SIG-M5 treated with dmso at 0.1 percent for 504 hours (cell line): ENCODE results near the gene ZC3H8.

ENCODE experiments used
- DNase-seq: peaks from one replicate; lab custom pipeline; 2025; ENCODE audit not compliant: unreplicated experiment; lab: John Stamatoyannopoulos, UW

Gene ZC3H8

DNA sequence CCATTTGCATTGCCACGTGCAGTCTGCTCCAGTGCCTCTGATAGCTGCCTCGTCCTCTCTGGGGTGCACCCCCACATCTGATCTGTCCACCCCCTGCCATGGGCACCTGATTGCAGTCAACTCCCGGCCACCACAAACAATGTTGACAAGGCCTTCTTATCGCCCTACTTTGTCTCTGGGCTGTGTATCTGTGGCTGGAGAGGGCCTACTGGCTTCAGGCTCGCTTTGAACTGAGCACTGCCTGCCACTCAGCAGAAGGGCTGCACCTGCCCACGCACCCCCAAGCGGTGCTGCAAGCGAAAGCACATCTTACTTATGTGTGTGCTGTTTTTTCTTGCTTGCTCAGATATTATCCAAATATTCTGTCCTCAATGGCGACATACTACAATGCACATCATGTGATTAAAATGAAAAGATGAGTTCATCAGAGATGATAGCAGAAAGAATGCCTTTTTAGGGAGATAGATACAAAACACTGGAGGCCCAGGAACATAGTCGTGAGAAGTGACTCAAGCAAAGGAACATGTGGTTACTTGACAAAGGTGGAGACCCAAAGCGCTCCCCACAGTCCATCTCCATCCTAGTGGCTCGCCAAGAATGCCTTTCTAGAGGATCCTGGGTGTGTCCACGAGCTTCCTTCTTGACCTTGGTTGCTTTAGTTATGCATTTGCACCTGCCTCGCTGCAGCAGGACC is 87.9 kb downstream of the ZC3H8 start:
- no peak for DNase-seq

DNA sequence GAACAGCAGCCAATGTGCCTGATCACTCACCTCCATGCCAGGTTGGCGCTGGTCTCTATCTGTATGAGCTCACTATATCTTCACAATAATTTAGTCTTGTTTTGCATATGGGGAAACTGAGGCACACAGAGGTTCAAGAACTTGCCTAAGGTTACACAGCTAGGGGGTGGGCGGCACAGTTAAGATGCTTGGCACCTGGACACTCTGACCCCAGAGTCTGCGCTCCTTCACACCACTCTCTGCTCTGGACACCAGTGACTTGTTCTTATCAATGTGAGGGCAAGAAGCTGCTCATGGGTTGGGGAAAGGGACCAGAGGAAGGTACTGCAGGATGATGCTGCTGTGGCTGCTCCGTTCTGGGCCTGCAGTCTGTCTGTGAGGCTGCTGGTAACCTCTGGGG is 89.5 kb downstream of the ZC3H8 start:
- DNase-seq, result no peak

DNA sequence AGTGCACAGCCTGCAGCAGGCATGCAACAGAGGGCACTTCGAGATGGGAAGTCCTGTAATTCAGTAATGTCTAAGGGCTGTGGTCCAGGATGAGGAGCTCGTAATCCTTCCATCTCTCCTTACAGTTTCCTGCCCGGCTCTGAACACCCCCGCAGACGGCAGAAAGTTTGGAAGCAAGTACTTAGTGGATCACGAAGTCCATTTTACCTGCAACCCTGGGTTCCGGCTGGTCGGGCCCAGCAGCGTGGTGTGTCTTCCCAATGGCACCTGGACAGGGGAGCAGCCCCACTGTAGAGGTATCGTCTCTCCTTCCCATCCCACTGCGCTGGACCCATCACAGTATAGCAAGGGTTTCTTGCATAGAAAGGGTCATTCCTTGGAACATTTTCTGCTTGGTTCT is 90.0 kb downstream of the ZC3H8 start:
- DNase-seq, result no peak

DNA sequence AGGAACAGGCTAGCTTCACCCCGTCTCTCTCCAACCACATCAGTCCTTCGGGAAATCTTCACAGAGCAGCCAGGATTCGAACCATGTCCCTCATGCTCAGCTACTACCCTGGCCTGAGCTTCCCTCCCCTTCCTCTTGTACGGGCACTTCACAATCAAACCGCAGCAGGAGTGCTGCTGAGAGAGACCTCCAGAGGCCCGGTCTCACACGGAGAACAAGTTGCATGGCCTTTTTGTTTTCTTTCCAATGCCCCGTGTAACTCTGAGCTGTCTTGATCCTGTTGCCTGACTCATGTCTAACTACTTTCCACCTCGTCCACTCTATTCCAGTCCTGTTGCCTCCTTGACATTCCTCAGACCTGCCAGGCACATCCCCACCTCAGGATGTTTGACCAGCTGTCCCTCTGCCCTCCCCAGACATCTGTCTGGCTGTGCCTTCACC is 91.3 kb downstream of the ZC3H8 start:
- DNase-seq, result no peak

- DNase-seq, result no peak
Observed at GRCh38 chr2:112162956-112163355, 91.9 kb downstream of the ZC3H8 start.

- no peak for DNase-seq
Observed at GRCh38 chr2:112162341-112162740, 92.5 kb downstream of the ZC3H8 start.
